Neural progenitor cell (in vitro differentiated cells): ENCODE measurements around the gene SIX5.

Source experiments
- EZH2 ChIP-seq: fragments of 200-600 bp; sonication (generic); IDR thresholded peaks from 2 replicates; pipeline ENCODE4 v1.6.1; 2017; ENCODE audit warnings: antibody characterized with exemption, mild to moderate bottlenecking, moderate library complexity
- TF ChIP-seq, protein P1 (sequence below): fragments of 200-600 bp; sonication (generic); IDR thresholded peaks from 2 replicates; pipeline ENCODE4 v1.5.1; 2017; ENCODE audit warnings: antibody characterized with exemption, mild to moderate bottlenecking

GRCh38 chr19:45773384-45773783 is 4.3 kb upstream of the SIX5 start:
- TF ChIP-seq, protein P1, sequence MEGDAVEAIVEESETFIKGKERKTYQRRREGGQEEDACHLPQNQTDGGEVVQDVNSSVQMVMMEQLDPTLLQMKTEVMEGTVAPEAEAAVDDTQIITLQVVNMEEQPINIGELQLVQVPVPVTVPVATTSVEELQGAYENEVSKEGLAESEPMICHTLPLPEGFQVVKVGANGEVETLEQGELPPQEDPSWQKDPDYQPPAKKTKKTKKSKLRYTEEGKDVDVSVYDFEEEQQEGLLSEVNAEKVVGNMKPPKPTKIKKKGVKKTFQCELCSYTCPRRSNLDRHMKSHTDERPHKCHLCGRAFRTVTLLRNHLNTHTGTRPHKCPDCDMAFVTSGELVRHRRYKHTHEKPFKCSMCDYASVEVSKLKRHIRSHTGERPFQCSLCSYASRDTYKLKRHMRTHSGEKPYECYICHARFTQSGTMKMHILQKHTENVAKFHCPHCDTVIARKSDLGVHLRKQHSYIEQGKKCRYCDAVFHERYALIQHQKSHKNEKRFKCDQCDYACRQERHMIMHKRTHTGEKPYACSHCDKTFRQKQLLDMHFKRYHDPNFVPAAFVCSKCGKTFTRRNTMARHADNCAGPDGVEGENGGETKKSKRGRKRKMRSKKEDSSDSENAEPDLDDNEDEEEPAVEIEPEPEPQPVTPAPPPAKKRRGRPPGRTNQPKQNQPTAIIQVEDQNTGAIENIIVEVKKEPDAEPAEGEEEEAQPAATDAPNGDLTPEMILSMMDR, result no peak
- TF ChIP-seq EZH2, result no peak
